ENCODE results near the gene IQCB1.
"Not testable (repeated sequence)": the region's sequence is repeated elsewhere in the genome, so short reads cannot be mapped to it uniquely, and the experiment has no call there.

- TF ChIP-seq POLR2A (IDR thresholded peaks at IDR 0.05): not testable (repeated sequence)
- TF ChIP-seq, protein P1, sequence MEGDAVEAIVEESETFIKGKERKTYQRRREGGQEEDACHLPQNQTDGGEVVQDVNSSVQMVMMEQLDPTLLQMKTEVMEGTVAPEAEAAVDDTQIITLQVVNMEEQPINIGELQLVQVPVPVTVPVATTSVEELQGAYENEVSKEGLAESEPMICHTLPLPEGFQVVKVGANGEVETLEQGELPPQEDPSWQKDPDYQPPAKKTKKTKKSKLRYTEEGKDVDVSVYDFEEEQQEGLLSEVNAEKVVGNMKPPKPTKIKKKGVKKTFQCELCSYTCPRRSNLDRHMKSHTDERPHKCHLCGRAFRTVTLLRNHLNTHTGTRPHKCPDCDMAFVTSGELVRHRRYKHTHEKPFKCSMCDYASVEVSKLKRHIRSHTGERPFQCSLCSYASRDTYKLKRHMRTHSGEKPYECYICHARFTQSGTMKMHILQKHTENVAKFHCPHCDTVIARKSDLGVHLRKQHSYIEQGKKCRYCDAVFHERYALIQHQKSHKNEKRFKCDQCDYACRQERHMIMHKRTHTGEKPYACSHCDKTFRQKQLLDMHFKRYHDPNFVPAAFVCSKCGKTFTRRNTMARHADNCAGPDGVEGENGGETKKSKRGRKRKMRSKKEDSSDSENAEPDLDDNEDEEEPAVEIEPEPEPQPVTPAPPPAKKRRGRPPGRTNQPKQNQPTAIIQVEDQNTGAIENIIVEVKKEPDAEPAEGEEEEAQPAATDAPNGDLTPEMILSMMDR (IDR thresholded peaks at IDR 0.05): not testable (repeated sequence)
These were observed 91.8 kb downstream of the IQCB1 start for GRCh38 chr3:121743106-121743505.

Measured in lower leg skin (tissue), 3 donors.